Stimulated activated CD8-positive, alpha-beta memory T cell treated with anti-CD3 and anti-CD28 coated beads, Interleukin-2, amount 100 ng/mL, for 48 hours (primary cell): Measurements from ENCODE around the gene LINC00237.

ENCODE experiments used
- DNase-seq, 2 donors: peaks; one replicate each; pipeline ENCODE4 v3.0.0-alpha.2; 2020; ENCODE audit warnings: low read depth in 2 of 2

LINC00237 gene

DNA sequence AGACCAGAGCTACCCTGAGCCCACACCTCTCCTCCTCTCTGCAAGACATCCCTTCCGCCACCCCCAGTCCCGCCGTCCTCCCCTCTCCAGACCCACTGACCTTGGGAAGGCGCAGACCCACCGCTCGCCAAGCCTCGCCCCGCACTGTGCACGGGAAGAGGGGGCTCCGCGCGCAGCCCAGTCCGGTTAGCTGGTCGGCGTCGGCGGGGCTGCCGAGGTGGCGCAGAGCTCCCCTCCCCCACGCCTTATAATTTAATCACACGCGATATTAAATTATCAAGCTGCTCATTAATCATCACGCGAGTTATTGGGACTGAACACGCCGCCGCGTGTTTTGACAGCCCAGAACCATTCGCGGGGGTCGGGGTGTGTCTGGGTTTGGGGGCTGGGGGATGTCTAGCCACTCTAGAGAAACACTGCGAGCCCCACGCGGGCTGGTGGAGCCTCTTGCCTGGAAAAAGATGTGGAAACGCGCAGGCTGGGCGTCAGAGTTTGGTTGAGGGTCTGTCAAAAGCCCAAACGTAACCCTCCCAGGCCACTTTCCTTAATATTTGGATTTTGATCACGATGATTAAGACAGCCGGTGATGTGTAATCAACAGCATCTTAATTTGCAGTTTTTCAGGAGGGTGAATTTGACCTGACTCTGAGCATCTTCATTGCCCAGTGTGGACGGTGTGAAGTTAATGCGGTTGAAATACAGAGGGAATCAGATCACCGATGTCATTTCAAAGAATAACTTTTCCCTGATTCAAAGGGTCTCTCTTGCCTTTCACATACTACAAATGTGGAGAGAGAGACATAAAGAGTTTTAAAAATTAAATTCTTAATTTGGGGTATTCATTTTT lies at the start of gene LINC00237:
TSS of gene LINC00237 (minus strand) at position 188 of the 847 bp plus-strand sequence.
- no peak for DNase-seq

GRCh38 chr20:21155268-21155667 lies 49.1 kb upstream of the LINC00237 start:
- no peak for DNase-seq

DNA sequence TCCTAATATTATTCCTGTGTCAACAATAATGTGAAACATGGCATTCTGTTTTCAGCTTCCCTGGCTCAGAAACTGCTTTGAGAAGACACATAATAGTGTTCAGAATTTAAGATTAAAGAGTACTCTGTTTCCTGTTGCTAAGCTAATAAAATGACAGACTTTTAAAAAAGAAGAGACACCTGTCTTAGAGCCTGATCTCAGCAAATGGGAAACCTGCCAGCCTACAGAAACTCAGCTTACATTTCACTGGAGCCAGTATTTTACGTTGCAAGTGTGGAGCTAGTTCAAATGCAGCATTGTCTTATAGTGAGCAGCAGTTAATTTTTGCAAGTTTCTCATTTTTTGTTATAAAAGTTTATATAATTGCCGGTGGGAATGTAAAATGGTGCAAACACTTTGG lies 48.5 kb upstream of the LINC00237 start:
- no peak for DNase-seq

DNA sequence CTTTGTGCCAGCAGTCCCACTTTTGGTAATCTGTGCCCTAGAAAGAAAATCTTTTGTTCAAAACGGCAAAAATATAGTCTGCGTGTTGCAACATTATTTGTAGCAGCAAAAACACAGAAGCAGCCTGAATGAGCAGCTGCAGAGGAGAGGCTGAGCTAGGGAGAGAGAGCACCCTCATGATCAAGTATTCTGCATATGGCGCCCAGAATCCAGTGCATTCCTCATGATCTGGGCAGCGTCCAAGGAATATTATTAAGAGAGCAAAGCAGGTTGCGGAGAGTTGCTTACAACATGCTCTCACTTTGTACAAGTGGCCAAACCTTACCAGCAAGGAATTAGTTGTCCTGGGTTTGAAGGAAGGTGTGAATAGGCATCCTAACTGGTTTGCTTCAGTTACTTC lies 45.6 kb upstream of the LINC00237 start:
- DNase-seq = no peak

DNA sequence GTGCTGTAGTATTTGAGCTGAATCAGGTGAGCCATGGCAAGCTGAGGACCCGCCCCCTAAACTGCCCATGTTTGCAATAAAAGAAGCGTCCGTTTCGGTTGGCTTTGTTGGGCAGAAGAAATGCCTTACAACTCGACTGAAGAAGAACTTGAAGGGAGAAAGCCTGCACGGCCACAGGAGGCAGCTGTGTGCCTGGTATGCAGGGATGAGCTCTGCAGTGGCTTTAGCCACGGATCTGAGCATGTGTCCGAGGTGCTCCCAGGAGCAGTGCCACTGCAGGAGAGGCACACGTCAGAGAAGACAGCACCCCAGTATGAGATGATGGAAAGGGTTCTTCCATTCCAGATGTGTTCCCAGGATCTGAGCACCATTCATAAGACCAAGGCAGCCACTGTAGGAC lies 43.2 kb upstream of the LINC00237 start:
- DNase-seq = no peak

- no peak for DNase-seq
Measured at GRCh38 chr20:21147593-21147992, 41.4 kb upstream of the LINC00237 start.

GRCh38 chr20:21146215-21146614 lies 40.1 kb upstream of the LINC00237 start:
- DNase-seq = no peak

- DNase-seq = no peak
Measured at GRCh38 chr20:21145424-21145823, 39.3 kb upstream of the LINC00237 start.

DNA sequence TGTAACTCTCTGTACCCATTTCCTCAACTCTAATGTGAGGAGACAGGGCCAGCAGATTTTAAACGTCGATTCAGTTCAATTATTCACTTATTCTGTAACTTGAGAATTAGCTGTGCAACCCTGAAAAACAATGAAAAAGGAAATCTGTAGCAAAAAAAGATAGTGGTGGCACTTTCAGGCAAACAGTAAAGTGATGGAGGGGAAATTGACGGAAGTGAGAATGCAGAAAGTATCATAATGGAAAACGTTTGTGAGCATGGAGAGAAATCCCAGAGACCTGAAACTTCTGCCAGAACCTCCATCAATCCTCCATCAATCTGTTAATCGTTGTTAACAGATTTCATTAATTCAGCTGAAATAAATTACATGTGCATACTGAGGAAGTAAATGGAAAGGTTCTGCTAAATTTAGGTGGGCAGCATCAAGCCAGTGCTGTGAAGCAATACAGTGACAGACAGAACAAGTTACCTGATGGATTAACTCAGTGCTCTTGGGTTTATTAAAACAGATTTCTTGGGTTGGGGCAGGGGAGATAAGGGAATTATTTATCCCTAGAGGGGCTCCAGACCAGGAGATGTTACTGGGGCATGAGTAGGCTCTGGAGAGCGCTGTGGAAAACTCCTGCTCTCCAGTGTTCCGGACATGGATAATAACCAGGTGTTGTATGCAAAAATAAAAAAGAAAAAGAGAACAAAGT lies 37.2 kb upstream of the LINC00237 start:
- DNase-seq = no peak

DNA sequence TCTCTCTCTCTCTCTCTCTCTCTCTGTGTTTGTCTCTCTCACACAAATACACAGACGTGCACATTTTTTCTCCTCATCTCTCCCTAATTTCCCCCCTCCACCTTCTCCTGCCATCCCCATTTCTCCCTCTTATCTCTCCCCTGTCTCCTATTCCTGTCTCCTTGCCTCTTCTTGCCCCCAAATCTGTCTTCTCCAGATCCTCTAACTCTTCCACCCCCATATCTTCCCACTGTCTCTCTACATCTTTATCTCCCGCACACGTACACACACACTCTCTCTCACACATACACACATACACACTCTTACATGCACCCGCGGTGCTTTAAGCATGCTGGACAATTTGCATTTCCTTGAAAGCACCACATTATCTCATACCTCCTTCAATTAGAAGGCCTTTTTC lies 35.7 kb upstream of the LINC00237 start:
- DNase-seq = no peak

DNA sequence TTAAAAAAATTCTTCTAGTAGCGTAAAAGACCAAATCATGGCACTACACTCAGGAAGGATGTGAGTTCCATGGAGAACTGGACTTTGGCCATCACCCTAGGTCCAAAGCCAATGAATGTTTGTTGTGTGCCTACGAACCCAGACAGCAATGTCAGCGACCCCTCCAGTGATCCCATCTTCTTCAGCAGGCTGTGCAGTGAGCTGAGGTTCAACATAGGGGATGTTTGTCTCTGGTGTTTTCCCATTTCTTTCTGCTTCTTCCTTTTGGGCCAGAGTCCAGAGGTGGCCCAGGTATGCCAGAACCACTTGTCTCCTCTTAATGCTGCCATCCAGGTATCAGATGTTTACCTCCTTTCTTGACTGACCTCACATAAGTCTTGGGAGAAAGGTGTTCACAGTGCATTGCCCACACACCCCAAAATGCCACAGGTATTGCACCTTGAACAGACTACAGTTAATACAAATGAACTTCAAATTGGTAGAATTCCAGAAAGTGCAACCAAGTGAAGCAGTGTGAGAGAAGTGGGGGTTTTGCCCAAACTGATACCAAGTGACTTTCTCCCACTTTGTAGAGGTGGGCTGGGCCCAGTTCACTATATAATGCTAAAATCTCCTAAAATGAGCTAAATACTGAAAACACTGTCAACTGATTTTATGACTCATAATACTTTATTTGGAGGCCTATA lies 33.9 kb upstream of the LINC00237 start:
- DNase-seq = no peak

GRCh38 chr20:21137078-21137477 lies 30.9 kb upstream of the LINC00237 start:
- DNase-seq = no peak

DNA sequence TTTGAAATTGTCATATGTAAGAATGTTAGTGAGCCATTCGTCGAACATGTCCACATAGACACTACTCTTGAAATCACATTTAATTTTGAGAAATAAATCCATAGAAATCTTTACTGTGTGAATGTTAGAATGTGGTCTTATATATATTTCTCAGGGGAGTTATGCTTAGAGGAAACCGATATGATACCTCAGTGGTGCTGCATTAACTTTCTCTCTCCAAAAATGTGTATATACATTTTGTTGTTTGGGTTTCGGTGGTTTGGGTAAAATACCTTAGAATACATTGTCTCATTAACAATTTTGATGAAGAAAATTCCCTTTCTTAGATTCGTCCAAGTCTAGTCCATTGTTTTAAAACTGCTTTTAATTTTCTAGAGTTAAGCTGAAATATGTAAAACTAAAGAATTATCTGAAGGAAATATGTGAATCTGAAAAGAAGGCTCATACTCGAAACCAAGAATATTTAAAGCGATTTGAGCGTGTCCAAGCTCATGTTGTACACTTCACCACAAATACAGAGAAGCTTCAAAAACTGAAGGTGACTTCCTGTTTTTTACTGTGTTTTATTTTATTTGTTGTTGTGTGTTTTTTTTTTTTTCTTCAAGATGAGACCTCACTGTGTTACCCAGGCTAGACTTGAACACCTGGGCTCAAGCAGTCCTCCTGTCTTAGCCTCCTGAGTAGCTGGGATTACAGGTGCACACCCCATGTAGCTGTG lies 30.0 kb upstream of the LINC00237 start:
- no peak for DNase-seq

DNA sequence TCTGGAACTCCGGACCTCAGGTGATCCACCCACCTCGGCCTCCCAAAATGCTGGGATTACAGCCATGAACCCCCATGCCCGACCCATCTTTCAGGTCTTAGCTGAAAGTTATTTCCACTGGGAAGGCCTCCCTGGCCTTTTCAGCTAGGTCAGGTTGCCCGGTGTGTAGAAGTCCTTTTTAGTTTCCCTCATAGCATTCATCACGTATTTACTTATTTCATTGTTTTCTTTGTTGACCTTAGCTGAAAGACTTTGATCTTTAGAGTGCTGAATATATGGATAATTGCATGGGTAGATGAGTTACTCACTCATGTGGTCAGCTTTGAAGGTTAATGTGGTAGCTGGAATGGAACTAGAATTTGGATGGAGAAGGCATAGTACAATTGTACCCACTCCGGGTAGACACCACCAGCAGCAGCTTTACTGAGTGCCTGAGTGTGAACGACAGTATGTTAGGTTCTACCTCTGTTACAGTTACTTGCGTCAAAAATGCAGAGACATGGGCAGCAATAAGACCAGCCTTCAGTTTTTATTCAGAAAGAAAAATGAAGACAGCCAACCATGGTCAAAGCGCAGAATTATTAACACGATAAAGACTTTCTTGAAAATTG lies 28.8 kb upstream of the LINC00237 start:
- no peak for DNase-seq

- no peak for DNase-seq
Measured at GRCh38 chr20:21133917-21134622, 27.9 kb upstream of the LINC00237 start.

DNA sequence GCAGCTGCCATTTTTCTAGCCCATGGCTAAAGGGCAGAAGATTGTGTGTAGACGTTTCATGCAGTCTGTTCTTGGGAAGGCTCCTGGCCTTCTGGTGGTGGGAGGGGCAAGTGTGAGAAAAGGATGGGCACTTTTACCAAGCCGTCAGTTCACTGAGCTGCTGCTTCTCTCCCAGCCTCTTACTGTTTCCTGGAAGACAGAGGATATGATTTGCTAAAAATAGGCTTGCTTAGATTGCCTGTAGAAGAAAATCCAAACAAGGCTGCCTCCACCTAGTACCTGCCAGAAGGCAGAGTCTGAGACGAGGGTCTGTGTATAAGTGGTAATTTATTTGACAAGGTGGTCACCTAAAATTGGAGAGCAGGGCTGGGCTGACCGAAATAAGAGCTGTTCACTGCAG lies 27.2 kb upstream of the LINC00237 start:
- DNase-seq = no peak

DNA sequence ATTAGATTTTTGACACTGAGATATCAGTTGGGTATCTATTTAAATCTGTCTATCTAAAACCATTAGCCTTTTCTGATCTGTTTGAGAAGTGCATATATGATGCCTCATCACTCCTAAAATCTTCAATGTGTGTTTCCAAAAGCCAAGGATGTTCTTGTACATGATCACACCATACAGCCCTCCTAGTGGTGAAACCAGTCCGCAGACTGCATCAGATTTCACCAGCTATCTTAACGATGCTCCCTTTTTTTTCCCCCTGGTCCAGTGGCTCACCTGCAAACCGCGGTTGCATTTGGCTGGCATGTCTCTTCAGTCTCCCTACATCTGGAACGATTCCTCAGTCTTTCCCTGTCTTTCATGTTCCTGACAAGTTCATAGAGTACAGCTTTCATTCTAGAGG lies 23.7 kb upstream of the LINC00237 start:
- no peak for DNase-seq

- DNase-seq = no peak
Measured at GRCh38 chr20:21127201-21127981, 21.2 kb upstream of the LINC00237 start.

- DNase-seq = no peak
Measured at GRCh38 chr20:21126581-21126870, 20.4 kb upstream of the LINC00237 start.

DNA sequence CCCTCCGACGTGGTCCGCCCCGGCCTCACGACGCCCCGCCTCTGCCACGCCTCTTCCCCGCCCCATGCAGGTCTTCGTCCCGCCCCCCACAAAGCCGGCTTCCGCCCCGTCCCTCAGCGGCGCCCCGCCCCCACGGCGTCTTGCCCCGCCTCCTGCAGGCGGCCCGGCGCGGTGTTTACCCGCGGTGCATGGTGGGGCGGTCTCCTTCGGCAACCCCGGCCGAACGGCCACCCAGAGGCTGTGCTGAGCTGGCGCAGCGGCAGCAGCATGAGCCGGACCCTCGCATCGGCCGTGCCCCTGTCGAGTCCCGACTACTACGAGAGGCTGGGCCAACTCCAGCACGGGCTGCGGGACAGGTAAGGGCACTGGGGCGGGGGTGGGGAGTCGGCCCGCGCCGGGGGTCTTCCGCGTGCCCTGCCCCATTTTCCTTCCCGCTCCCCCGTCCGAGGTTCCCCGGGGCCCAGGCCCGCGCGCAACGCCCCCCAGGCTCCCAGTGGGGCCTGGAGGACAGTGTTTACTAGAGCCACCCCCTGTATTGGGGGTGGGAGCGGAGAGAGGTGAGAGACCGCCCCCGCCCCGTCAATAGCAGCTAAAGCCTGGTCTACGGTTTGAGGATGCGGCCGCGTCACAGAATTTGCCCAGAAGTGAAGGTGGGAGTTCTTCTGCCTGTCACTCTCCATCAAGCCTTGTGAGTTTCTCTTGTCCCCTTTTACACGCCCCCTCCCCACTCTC lies 19.9 kb upstream of the LINC00237 start, which contains the start of gene KIZ:
TSS of gene KIZ (plus strand) at position 234 of the 732 bp plus-strand sequence. CDS start at position 268, 34 bp downstream.
- peak; percentile 97 to 98 for DNase-seq
